GM11168 (cell line): ENCODE measurements around the gene DEGS1.

Experiments used
- in situ Hi-C: fragments of 300-500 bp; cut with MboI; formaldehyde crosslinking; loops from one replicate; pipeline ENCODE4 v1.12.0; 2022; ENCODE audit warnings: low sequenced_read_pairs; ENCODE audit not compliant: unreplicated experiment

The DEGS1 gene

DNA sequence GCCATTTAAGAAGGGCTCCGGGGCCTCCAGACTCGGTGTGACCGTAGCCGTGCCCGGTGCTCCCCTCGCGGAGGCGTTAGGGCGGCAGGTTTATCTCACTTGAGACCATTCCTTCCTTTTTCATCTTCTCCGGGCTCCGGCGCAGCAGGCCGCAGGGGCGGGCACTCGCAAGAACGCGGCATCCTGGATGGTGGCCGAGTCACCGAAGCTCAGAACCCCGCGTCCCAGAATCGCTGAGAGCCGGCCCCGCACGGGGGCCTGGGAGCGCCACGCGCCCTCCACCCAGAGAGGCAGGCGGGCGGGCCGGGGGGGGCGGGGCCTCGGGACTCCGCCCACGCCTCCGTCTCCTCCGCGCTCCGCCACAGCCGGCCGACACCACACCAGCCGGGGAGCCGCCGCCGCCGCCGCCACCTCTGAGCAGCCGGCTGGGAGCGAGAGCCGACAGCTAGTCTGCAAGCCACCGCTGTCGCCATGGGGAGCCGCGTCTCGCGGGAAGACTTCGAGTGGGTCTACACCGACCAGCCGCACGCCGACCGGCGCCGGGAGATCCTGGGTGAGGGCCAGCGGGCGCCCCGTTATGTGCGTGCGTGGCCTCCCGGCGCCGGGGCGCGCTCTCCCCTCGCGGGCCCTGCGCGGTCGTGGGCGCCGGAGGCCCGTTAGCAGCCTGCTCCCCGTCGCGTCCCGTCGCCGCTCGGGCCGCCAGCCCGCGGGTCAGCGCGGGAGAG lies at the start of gene DEGS1:
Gene DEGS1, plus strand, starts transcription at position 375 of the 725 bp plus-strand sequence. Its CDS starts 97 bp downstream, at position 472.
- in situ Hi-C loops, result loop anchor here (10.0 kb wide), 1 partner anchor 142 kb away; no protein-coding TSS in a partner anchor

DNA sequence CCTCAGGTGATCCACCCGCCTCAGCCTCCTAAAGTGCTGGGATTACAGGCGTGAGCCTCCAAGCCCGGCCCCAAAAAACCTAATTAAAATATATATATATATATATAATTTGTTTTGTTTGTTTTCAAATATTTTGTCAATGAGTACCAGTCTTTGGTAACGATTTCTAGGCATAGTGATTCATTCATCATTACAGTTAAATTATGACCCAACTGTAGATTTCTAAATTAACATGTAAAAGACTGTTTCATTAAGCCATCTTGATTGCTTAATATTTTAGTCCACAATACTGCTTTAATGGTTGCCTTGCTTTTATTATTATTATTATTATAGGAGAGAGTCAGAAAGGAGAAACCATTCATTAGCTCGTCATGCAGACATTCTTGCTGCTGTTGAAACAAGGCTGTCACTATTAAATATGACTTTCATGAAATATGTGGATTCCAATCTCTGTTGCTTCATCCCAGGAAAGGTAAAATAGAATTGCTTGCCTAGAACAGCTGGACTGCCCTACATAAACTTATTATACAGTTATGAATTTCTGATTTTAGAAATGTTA lies 49.2 kb upstream of the DEGS1 start:
- in situ Hi-C loops, result no loop called here

GRCh38 chr1:224137518-224137917 lies 45.5 kb upstream of the DEGS1 start:
- in situ Hi-C loops, result no loop called here

GRCh38 chr1:224138198-224138597 lies 44.8 kb upstream of the DEGS1 start:
- in situ Hi-C loops, result no loop called here

GRCh38 chr1:224141693-224142092 lies 41.3 kb upstream of the DEGS1 start:
- in situ Hi-C loops, result no loop called here

DNA sequence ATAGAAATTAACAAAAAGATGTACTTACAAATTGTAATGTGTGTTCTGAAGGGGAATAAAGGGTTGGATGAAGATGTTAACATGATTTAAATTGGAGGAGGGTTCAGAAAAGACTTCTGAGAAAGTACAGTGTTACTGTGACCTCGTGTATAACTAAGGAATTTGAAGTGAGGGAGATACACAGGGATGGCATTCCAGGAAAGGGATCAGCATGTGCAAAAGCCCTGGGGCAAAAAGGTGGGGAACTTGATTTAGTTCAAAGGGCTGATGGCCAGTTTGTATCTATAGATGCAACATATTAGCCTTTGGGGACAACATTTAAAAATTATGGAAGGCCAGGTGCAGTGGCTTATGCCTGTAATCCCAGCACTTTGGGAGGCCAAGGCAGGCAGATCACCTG lies 33.3 kb upstream of the DEGS1 start:
- in situ Hi-C loops, result no loop called here

DNA sequence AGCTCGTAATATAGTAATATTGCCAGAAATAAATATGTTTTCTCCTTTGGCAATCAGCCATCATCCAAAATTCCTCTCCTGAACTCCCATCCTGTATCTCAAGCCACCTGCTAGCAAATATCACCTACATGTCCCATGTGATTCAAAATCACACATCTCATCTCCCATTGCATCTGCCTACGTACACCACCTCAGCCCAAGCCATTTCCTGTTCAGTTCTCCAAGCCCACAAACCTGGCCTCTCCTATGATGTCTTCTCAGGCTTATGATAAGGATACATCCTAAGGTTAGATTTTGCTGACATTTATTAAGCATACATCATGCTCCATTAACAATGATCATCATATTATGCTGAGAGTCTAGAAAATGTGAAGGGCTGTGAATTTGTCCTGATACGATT lies 31.9 kb upstream of the DEGS1 start:
- in situ Hi-C loops, result no loop called here

DNA sequence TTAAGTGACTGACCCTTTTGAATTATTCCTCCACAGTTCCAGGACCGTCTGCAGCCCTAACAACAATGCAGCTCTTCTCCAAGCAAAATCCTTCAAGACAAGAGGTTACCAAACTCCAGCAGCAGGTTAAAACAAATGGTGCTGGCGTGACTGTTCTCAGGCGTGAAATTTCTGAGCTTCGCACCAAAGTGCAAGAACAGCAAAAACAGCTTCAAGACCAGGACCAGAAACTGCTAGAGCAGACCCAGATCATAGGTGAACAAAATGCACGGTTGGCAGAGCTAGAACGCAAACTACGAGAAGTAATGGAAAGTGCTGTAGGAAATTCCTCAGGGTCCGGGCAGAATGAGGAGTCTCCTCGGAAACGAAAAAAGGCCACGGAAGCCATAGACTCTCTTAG lies 25.7 kb upstream of the DEGS1 start:
- in situ Hi-C loops, result no loop called here

DNA sequence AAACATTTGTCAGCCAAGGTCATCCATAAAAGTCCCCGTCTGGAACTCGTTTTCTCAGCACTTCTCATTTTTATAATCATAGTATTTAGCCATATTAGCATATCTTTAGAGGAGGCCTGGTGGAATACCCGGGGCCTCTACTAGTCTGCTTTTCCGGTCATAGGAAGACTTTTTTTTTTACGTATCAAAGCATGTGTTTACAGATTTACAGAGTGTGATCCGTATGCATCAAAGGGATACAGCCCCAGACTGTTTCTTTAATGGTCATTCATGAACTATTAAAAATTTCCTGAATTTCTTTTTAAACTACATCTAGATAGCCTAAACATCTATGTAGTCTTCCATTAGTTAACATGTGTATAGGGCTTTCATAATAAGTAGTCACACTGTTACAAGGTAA lies 23.5 kb upstream of the DEGS1 start:
- in situ Hi-C loops, result no loop called here

DNA sequence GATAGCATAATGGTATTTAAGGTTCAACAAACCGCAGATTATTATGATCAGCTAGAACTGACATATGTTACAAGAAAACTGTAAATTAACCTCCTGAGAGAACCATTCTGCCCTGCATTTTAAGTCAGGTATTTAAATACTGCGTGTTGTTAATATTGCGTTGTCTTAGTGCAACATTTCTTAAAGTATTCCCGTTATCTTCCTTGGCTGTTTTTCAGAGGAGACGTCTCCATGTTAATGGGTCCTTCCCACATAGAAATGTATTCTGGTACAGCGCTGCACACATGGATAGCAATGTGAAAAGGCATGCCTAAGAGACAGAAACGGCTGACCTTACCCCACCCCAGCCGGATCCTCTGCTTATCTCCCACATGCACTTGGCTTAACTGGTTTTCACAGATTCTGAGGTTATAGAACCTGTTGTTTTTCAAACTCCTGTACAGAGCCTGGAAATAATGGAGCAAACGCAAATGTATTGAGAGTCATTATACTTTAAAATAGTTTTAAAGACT lies 22.8 kb upstream of the DEGS1 start:
- in situ Hi-C loops, result no loop called here

DNA sequence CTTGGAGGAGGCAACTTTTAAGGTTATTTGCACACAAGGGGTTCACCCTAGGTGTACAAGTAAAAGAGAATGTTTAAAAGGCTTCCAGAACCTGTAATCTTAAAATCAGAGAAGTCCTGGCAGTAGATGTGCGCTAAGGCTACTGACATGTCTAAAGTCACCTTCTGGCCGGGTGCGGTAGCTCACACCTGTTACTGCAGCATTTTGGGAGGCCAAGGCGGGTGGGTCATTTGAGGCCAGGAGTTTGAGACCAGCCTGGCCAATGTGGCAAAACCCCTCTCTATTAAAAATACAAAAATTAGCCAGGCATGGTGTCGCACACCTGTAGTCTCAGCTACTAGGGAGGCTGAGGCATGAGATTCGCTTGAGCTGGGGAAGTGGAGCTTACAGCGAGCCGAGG lies 20.3 kb upstream of the DEGS1 start:
- in situ Hi-C loops, result no loop called here

GRCh38 chr1:224163311-224163710 lies 19.7 kb upstream of the DEGS1 start:
- in situ Hi-C loops, result no loop called here

DNA sequence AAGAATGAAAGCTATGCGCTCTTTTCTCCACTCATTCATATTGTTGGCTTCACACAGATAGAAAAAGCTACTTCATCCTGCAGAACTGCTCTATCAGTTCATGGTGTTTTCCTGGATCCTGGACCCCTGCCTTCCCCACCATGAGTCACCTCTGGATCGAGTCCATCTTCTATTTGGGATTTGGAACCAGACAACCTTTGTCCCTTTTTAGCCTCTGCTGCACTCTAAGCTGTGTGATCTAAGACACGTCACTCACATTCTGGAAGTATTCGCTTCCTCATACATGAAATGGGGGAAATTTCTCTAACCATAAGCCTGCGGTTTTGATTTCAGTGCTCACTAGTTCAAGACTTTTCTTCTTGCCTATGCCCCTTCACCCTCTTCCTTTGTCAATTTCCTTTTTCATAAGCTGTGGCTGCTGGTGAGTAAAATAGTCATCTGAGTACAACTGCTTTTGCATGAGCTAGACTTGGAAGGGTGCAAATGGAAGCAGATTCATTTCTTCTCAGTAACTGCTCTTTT lies 14.1 kb upstream of the DEGS1 start:
- in situ Hi-C loops, result no loop called here

DNA sequence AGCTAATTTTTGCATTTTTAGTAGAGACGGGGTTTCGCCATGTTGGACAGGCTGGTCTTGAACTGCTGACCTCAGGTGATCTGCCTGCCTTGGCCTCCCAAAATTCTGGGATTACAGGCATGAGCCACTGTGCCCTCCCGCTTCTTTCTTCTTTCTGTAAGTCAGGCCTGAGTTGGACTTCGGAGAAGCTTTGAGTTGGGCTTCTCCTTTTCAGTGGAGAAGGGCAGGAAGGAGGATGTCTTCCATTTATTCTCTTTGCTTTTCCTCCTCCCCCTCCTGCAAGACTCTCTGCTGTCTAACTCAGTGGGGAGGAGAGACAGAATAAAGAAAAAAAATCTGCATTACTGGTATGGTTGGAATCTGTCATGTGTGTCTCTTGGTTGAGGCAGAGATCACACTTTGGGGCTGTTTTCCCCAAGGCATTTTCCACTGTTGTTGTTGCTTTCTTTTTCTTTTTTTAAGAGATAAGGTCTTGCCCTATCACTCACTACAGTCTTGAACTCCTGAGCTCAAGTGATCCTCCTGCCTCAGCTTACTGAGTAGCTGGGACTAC lies 13.2 kb upstream of the DEGS1 start:
- in situ Hi-C loops, result no loop called here

DNA sequence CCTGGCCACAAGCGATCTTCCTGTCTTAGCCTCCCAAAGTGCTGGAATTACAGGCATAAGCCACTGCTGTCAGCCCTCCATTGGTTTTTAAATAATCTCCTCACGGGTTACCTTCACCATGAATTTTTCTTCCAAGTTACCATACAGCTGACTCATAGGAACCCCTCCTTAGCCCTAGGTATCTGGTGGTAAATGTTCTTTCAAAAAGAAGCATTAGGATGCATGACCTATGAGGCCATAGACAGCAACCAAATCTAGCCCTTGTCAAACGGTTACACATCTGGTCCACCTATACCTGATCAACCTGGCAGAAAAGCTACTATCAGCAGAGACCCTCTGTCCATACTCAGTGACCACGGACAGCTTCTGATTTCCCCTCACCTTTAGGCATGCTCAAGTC lies 12.7 kb upstream of the DEGS1 start:
- in situ Hi-C loops, result no loop called here

DNA sequence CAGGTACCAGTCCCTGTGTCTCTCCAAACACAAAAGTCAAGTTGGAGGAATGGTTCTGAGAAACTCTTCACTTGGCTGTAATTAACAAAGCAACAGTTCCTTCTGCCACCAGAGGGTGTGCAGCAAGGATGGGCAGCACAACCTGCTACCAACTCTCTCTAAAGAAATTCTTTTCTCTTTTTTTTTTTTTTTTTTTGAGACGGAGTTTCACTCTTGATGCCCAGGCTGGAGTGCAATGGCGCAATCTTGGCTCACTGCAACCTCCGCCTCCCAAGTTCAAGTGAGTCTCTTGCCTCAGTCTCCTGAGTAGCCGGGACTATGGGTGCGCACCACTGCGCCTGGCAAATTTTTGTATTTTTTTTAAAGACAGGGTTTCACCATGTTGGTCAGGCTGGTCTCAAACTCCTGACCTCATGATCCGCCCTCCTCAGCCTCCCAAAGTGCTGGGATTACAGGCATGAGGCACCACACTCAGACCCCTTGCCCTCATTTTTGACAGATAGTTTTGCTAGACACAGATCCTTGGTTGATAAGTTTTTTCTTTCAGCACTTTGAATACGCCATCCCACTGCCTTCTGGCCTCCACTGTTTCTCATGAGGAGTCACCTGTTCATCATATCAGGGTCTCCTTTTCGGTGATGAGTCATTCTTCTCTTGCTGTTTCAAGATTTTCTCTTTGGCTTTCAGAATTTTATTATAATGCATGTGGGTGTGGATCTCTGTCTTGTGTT lies 12.1 kb upstream of the DEGS1 start:
- in situ Hi-C loops, result no loop called here

DNA sequence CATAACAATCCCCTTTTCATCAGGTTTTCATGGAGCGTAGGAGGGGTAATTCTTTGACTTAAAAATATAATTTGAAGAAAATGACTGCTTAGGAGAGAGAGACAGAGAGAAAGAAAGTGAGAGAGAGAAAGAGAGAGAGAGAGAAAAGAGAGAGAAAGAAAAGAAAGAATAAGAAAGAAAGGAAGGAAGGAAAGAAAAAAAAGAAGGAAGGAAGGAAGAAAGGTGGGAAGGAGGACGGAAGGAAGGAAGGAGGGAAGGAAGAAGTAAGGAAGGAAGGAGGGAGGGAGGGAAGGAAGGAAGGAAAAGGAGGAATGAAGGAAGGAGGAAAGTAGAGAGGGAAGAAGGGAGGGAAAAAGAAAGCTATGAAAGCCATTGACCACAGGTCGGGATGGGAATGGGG lies 10.8 kb upstream of the DEGS1 start:
- in situ Hi-C loops, result no loop called here

GRCh38 chr1:224173523-224173922 lies 9.5 kb upstream of the DEGS1 start:
- in situ Hi-C loops, result no loop called here

DNA sequence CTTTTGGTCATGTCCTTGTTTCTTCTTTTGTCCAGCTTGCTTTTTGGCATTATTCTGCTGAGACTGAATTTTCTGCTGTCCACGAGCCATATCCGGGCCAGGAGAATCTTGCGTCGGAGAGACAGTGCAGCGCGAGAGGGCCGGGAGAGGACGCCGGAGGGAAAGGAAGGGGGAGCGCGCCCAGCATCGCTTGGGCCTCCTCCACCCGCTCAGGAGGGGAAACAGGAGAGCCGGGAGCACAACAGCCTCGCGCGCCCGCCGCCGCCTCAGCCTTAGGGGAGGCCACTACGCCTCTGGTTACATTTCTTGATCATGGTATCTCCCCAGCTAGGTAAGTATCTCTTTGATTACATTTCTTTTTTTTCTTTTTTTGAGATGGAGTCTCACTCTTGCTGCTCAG lies 7.4 kb upstream of the DEGS1 start:
- in situ Hi-C loops, result no loop called here

DNA sequence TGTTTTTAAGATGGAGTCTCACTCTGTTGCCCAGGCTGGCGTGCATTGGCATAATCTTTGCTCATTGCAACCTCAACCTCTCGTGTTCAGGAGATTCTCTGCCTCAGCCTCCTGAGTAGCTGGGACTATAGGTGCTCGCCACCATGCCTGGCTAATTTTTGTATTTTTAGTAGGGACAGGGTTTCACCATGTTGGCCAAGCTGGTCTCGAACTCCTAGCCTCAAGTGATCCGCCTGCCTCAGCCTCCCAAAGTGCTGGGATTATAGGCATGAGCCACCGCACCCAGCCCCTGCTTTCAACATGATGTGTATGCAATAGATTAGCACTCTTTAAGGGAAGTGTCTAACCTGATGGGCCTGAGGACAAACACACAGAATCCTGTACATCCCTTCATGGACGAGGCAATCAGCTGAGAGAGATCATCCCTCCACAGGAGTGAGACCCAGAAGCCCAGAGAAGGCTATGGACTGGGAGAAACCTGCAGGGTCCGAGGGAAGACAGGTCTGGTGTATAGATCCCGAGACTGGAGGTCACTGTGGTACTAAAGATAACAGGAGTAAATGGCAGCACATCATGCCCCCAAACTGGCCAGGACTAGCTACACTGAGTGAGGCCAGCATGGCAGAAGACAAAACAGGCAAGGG lies 5.6 kb upstream of the DEGS1 start:
- in situ Hi-C loops, result no loop called here
